WTC11 (cell line): ENCODE data around the gene FOXI3. TPM values are rescaled to one million over a fixed set of nuclear protein-coding genes. Genes with fewer than 3 reads are reported as not detected.
"Not testable (repeated sequence)": the region's sequence is repeated elsewhere in the genome, so short reads cannot be mapped to it uniquely, and the experiment has no call there.

Source experiments
- ATAC-seq: fragments of 200-7000 bp; cut with Tn5 transposase; 2 replicates; pipeline ENCODE4 v1.10.0; 2021; ENCODE audit warnings: mild to moderate bottlenecking, moderate library complexity
- CTCF ChIA-PET: fragments of 300-600 bp; sonication (Branson Sonifier 250); formaldehyde crosslinking; loops from one replicate; lab custom pipeline; 2021; ENCODE audit warnings: antibody characterized with exemption; lab: Charles Lee
- POLR2A ChIA-PET: fragments of 350-600 bp; sonication (Branson Sonifier 250); formaldehyde crosslinking; loops from one replicate; lab custom pipeline; 2021; ENCODE audit warnings: antibody characterized with exemption; lab: Charles Lee
- DNase-seq: peaks from one replicate; pipeline ENCODE4 v3.0.0; 2021; ENCODE audit warnings: low spot score
- H3K27ac Mint-ChIP-seq: 2 replicates; pipeline ENCODE4 v1.8.0; 2021; ENCODE audit warnings: mixed read lengths
- H3K27me3 Mint-ChIP-seq: 2 replicates; pipeline ENCODE4 v1.8.0; 2021; ENCODE audit warnings: low read depth, mild to moderate bottlenecking, moderate library complexity, mixed read lengths
- H3K36me3 Mint-ChIP-seq: 2 replicates; pipeline ENCODE4 v1.8.0; 2021; ENCODE audit warnings: mixed read lengths
- H3K4me1 Mint-ChIP-seq: 2 replicates; pipeline ENCODE4 v1.8.0; 2022; ENCODE audit warnings: mixed read lengths
- H3K4me3 Mint-ChIP-seq: 2 replicates; pipeline ENCODE4 v1.8.0; 2021; ENCODE audit warnings: mild to moderate bottlenecking, moderate library complexity, mixed read lengths
- H3K9me3 Mint-ChIP-seq: 2 replicates; pipeline ENCODE4 v1.8.0; 2021; ENCODE audit warnings: mixed read lengths
- ETV6 ChIP-seq: sonication (generic); formaldehyde crosslinking; IDR thresholded peaks from 2 replicates; pipeline ENCODE4 v1.8.1; 2022; ENCODE audit warnings: mild to moderate bottlenecking, missing genetic modification reagents
- FOXK1 ChIP-seq: sonication (generic); formaldehyde crosslinking; IDR thresholded peaks from 2 replicates; pipeline ENCODE4 v1.8.0; 2022; ENCODE audit warnings: mild to moderate bottlenecking, moderate library complexity, missing genetic modification reagents
- GABPB1 ChIP-seq: sonication (generic); formaldehyde crosslinking; IDR thresholded peaks from 2 replicates; pipeline ENCODE4 v1.8.1; 2023; ENCODE audit warnings: mild to moderate bottlenecking, missing genetic modification reagents
- NR1H2 ChIP-seq: sonication (generic); formaldehyde crosslinking; IDR thresholded peaks from 2 replicates; pipeline ENCODE4 v1.9.0; 2021; ENCODE audit warnings: mild to moderate bottlenecking, moderate library complexity, missing genetic modification reagents
- total RNA-seq: library from RNA; stranded (reverse); gene quantifications from 3 replicates; pipeline ENCODE4 v1.2.3, GENCODE V29; 2021
- TF ChIP-seq, protein P1 (sequence below): sonication (generic); formaldehyde crosslinking; IDR thresholded peaks from 2 replicates; pipeline ENCODE4 v1.8.0; 2022; ENCODE audit warnings: missing genetic modification reagents
- TF ChIP-seq, protein P2 (sequence below): sonication (generic); formaldehyde crosslinking; IDR thresholded peaks from 2 replicates; pipeline ENCODE4 v1.8.0; 2022; ENCODE audit warnings: mild to moderate bottlenecking, missing genetic modification reagents
- TF ChIP-seq, protein P3 (sequence below): sonication (generic); formaldehyde crosslinking; IDR thresholded peaks from 2 replicates; pipeline ENCODE4 v1.8.1; 2022; ENCODE audit warnings: low read depth, mild to moderate bottlenecking, moderate library complexity, missing genetic modification reagents, borderline replicate concordance
- TF ChIP-seq, protein P4 (sequence below): fragments of 250-450 bp; sonication (Bioruptor Pico); IDR thresholded peaks from 2 replicates; pipeline ENCODE4 v1.9.0; 2021; ENCODE audit warnings: mild to moderate bottlenecking
- TF ChIP-seq, protein P5 (sequence below): sonication (generic); formaldehyde crosslinking; IDR thresholded peaks from 2 replicates; pipeline ENCODE4 v1.8.1; 2022; ENCODE audit warnings: mild to moderate bottlenecking, moderate library complexity, missing genetic modification reagents
- TF ChIP-seq, protein P6 (sequence below): sonication (generic); formaldehyde crosslinking; IDR thresholded peaks from 2 replicates; pipeline ENCODE4 v1.8.0; 2023; ENCODE audit warnings: missing genetic modification reagents, mild to moderate bottlenecking, borderline replicate concordance

FOXI3 gene
- total RNA-seq, 1 experiment from 2014 or later: 13.5 TPM

DNA sequence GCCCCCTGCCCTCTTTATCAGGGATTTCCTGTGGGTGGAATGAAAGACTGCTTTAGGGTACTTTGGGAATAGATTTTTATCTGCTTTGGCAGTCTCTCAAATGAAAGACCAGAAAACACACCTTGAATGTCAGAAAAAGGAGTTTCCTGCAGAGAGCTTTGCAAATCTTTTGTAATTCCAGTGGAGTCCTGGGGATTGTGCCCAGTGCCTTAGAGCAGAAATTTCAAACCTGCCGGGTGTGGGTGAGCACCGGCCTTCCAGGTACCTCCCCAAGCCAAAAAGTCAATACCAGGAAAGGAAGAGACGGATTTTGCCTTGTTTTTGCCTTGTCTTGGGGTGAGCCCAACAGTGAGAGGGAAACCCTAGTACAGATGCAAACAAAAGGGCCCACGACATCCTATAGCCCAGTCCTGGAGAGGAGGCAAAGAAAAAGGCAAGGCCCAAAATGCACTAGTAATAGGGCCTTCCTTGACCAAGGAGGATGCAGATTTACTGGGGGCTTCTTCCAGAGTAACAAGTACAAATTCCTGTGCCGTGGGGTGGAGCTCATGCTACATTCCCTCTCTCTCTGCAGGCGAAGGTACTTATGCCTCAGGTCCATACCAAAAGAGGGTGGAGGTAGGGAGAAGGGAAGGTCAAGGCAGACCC is 36.4 kb downstream of the FOXI3 start (continued):
- TF ChIP-seq, protein P1, sequence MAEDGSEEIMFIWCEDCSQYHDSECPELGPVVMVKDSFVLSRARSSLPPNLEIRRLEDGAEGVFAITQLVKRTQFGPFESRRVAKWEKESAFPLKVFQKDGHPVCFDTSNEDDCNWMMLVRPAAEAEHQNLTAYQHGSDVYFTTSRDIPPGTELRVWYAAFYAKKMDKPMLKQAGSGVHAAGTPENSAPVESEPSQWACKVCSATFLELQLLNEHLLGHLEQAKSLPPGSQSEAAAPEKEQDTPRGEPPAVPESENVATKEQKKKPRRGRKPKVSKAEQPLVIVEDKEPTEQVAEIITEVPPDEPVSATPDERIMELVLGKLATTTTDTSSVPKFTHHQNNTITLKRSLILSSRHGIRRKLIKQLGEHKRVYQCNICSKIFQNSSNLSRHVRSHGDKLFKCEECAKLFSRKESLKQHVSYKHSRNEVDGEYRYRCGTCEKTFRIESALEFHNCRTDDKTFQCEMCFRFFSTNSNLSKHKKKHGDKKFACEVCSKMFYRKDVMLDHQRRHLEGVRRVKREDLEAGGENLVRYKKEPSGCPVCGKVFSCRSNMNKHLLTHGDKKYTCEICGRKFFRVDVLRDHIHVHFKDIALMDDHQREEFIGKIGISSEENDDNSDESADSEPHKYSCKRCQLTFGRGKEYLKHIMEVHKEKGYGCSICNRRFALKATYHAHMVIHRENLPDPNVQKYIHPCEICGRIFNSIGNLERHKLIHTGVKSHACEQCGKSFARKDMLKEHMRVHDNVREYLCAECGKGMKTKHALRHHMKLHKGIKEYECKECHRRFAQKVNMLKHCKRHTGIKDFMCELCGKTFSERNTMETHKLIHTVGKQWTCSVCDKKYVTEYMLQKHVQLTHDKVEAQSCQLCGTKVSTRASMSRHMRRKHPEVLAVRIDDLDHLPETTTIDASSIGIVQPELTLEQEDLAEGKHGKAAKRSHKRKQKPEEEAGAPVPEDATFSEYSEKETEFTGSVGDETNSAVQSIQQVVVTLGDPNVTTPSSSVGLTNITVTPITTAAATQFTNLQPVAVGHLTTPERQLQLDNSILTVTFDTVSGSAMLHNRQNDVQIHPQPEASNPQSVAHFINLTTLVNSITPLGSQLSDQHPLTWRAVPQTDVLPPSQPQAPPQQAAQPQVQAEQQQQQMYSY (CRISPR knock-in tag): peak; percentile 34; the same call in 1 of the 2 replicates
- no peak for TF ChIP-seq FOXK1 (CRISPR knock-in tag)

DNA sequence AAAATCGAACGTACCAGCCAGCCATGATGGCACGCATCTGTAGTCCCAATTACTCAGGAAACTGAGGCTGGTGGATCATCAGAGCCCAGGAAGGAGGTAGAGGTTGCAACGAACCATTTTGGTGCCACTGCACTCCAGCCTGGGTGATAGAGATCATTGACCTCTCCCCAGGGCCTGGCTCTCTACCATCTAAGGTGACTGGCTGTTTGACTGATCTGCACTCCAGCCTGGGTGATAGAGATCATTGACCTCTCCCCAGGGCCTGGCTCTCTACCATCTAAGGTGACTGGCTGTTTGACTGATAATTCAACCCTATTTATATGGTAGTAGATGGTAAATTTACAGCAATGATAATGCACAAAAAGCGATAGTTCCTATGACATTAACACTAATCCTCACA is 43.6 kb downstream of the FOXI3 start:
- DNase-seq, POLR2A ChIA-PET, H3K27me3 Mint-ChIP-seq, H3K9me3 Mint-ChIP-seq, ATAC-seq, H3K27ac Mint-ChIP-seq, H3K4me3 Mint-ChIP-seq, H3K36me3 Mint-ChIP-seq: not testable (repeated sequence)
- peaks cover 16% of the 10 kb centered on the region for H3K4me1 Mint-ChIP-seq
- CTCF ChIA-PET: interaction anchor here (1.1 kb wide), 1 partner anchor 46 kb away, joined by 3 read pairs; no protein-coding TSS in a partner anchor

DNA sequence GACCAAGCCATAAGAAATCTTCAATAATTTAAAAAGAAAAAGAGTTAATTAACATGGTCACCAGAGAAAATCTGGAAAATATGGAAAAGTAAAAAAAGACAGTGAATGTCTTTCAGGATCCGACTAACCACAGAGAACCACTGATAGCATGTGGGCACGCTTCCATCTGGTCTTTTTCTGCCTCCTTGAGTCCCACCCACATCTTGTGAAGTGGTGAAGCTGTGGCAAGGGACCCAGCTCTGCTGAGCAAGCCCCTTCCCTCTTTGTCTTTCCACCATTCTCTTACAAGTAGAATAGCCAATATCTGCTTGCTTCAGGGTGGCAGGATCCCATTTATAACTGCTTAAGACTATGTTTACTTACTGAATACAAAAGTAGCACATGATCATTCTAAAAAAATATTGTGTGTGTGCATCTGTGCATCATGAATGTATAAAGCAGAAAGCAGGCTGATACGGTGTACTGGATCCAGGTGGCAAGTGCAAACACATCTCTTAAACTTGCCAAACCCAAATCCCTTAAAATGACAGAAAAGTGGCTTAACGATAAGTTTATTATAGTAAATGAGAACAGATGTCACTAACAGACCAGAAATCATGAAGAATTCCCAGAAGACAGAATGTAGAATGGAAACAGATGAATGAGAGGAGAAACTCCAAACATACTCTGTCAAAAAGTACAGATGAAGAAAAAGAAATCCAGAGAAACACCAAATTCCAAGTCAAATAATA is 52.3 kb downstream of the FOXI3 start:
- Mint-ChIP-seq H3K27me3 (no peaks in the 10 kb centered on the region), H3K4me1 (peaks cover 10% of the 10 kb centered on the region), H3K27ac (no peak overlapping the region), H3K4me3 (no peak overlapping the region), H3K9me3 (peaks cover 5% of the 10 kb centered on the region; the same call in 1 of the 2 replicates), H3K36me3 (no peaks in the 10 kb centered on the region)
- ATAC-seq (no peak), DNase-seq (no peak)
- ChIA-PET POLR2A (no interaction called here), CTCF (interaction anchor here (0.8 kb wide), 1 partner anchor 208 kb away, joined by 3 read pairs; no protein-coding TSS in a partner anchor)
- no peak for TF ChIP-seq ETV6 (CRISPR knock-in tag)
- TF ChIP-seq, protein P2, sequence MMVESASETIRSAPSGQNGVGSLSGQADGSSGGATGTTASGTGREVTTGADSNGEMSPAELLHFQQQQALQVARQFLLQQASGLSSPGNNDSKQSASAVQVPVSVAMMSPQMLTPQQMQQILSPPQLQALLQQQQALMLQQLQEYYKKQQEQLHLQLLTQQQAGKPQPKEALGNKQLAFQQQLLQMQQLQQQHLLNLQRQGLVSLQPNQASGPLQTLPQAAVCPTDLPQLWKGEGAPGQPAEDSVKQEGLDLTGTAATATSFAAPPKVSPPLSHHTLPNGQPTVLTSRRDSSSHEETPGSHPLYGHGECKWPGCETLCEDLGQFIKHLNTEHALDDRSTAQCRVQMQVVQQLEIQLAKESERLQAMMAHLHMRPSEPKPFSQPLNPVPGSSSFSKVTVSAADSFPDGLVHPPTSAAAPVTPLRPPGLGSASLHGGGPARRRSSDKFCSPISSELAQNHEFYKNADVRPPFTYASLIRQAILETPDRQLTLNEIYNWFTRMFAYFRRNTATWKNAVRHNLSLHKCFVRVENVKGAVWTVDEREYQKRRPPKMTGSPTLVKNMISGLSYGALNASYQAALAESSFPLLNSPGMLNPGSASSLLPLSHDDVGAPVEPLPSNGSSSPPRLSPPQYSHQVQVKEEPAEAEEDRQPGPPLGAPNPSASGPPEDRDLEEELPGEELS: no peak
- TF ChIP-seq, protein P3, sequence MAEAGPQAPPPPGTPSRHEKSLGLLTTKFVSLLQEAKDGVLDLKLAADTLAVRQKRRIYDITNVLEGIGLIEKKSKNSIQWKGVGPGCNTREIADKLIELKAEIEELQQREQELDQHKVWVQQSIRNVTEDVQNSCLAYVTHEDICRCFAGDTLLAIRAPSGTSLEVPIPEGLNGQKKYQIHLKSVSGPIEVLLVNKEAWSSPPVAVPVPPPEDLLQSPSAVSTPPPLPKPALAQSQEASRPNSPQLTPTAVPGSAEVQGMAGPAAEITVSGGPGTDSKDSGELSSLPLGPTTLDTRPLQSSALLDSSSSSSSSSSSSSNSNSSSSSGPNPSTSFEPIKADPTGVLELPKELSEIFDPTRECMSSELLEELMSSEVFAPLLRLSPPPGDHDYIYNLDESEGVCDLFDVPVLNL (CRISPR knock-in tag): no peak
- TF ChIP-seq, protein P4, sequence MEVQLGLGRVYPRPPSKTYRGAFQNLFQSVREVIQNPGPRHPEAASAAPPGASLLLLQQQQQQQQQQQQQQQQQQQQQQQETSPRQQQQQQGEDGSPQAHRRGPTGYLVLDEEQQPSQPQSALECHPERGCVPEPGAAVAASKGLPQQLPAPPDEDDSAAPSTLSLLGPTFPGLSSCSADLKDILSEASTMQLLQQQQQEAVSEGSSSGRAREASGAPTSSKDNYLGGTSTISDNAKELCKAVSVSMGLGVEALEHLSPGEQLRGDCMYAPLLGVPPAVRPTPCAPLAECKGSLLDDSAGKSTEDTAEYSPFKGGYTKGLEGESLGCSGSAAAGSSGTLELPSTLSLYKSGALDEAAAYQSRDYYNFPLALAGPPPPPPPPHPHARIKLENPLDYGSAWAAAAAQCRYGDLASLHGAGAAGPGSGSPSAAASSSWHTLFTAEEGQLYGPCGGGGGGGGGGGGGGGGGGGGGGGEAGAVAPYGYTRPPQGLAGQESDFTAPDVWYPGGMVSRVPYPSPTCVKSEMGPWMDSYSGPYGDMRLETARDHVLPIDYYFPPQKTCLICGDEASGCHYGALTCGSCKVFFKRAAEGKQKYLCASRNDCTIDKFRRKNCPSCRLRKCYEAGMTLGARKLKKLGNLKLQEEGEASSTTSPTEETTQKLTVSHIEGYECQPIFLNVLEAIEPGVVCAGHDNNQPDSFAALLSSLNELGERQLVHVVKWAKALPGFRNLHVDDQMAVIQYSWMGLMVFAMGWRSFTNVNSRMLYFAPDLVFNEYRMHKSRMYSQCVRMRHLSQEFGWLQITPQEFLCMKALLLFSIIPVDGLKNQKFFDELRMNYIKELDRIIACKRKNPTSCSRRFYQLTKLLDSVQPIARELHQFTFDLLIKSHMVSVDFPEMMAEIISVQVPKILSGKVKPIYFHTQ: no peak
- TF ChIP-seq, protein P5, sequence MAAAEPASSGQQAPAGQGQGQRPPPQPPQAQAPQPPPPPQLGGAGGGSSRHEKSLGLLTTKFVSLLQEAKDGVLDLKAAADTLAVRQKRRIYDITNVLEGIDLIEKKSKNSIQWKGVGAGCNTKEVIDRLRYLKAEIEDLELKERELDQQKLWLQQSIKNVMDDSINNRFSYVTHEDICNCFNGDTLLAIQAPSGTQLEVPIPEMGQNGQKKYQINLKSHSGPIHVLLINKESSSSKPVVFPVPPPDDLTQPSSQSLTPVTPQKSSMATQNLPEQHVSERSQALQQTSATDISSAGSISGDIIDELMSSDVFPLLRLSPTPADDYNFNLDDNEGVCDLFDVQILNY (CRISPR knock-in tag): no peak
- TF ChIP-seq NR1H2 (CRISPR knock-in tag): no peak
- TF ChIP-seq, protein P6, sequence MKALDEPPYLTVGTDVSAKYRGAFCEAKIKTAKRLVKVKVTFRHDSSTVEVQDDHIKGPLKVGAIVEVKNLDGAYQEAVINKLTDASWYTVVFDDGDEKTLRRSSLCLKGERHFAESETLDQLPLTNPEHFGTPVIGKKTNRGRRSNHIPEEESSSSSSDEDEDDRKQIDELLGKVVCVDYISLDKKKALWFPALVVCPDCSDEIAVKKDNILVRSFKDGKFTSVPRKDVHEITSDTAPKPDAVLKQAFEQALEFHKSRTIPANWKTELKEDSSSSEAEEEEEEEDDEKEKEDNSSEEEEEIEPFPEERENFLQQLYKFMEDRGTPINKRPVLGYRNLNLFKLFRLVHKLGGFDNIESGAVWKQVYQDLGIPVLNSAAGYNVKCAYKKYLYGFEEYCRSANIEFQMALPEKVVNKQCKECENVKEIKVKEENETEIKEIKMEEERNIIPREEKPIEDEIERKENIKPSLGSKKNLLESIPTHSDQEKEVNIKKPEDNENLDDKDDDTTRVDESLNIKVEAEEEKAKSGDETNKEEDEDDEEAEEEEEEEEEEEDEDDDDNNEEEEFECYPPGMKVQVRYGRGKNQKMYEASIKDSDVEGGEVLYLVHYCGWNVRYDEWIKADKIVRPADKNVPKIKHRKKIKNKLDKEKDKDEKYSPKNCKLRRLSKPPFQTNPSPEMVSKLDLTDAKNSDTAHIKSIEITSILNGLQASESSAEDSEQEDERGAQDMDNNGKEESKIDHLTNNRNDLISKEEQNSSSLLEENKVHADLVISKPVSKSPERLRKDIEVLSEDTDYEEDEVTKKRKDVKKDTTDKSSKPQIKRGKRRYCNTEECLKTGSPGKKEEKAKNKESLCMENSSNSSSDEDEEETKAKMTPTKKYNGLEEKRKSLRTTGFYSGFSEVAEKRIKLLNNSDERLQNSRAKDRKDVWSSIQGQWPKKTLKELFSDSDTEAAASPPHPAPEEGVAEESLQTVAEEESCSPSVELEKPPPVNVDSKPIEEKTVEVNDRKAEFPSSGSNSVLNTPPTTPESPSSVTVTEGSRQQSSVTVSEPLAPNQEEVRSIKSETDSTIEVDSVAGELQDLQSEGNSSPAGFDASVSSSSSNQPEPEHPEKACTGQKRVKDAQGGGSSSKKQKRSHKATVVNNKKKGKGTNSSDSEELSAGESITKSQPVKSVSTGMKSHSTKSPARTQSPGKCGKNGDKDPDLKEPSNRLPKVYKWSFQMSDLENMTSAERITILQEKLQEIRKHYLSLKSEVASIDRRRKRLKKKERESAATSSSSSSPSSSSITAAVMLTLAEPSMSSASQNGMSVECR: no peak
- TF ChIP-seq GABPB1 (CRISPR knock-in tag): no peak
- TF ChIP-seq, all 79 proteins: peak for 0
